ENCODE results near the gene HK1. TPM values are rescaled to one million over a fixed set of nuclear protein-coding genes. Genes with fewer than 3 reads are reported as not detected.

HK1 gene
- total RNA-seq, result 128 and 151 TPM in 2 replicates

GRCh38 chr10:69278446-69278963 lies at the start of gene HK1:
TSS of gene HK1 (plus strand) at chr10:69278496.

GRCh38 chr10:69416695-69417094 lies 138.4 kb downstream of the HK1 start, which contains the start of gene TACR2:
TSS of gene TACR2 (minus strand) at chr10:69416918. CDS start at chr10:69416323, 595 bp downstream.

GRCh38 chr10:69451209-69451783 lies 173.0 kb downstream of the HK1 start, which contains the start of gene TSPAN15:
TSS of gene TSPAN15 (plus strand) at chr10:69451465. CDS start at chr10:69451595, 130 bp downstream.

Other genes with a start within 250 kb of the HK1 start
- 914 and 1,102 TPM in 2 replicates for gene SRGN, start 190.4 kb upstream of the HK1 start, total RNA-seq
- 36.7 and 42.9 TPM in 2 replicates for gene VPS26A, start 154.3 kb upstream of the HK1 start, total RNA-seq
- 26.3 and 31.9 TPM in 2 replicates for gene SUPV3L1, start 98.3 kb upstream of the HK1 start, total RNA-seq
- under 0.01 TPM in 1 of 2 replicates, not detected in the other for gene HKDC1, start 58.2 kb upstream of the HK1 start, total RNA-seq
- gene TACR2, start 138.4 kb downstream of the HK1 start, total RNA-seq, result under 0.01 TPM in 1 of 2 replicates, not detected in the other
- gene TSPAN15, start 173.0 kb downstream of the HK1 start, total RNA-seq, result 70.1 and 76.3 TPM in 2 replicates

Measured in epithelial cell of umbilical artery (primary cell).